T-helper 17 cell (primary cell): ENCODE results near the gene OSBPL10. TPM values are rescaled to one million over a fixed set of nuclear protein-coding genes. Genes with fewer than 3 reads are reported as not detected.

Experiments used
- ATAC-seq: fragments of 150-1000 bp; cut with Tn5 transposase; 2 replicates; pipeline ENCODE4 v1.10.0; 2021; ENCODE audit warnings: mild to moderate bottlenecking, moderate library complexity
- DNase-seq, 3 donors: peaks; one replicate each; pipeline versions ENCODE4 v3.0.0 to v3.0.0-alpha.2; 2020 to 2021
- H3K9me3 ChIP-seq: one replicate; pipeline ENCODE4 v1.7.0; 2013; ENCODE audit warnings: low read length, mild to moderate bottlenecking; ENCODE audit not compliant: control insufficient read depth, poor library complexity, severe bottlenecking
- H3K27ac Mint-ChIP-seq: one replicate; pipeline ENCODE4 v1.8.0; 2022; ENCODE audit warnings: mild to moderate bottlenecking, moderate library complexity, mixed read lengths
- H3K27me3 Mint-ChIP-seq: one replicate; pipeline ENCODE4 v1.8.0; 2022; ENCODE audit warnings: mixed read lengths
- H3K36me3 Mint-ChIP-seq: one replicate; pipeline ENCODE4 v1.8.0; 2022; ENCODE audit warnings: low read depth, mixed read lengths
- H3K4me1 Mint-ChIP-seq: one replicate; pipeline ENCODE4 v1.8.0; 2022; ENCODE audit warnings: mild to moderate bottlenecking, mixed read lengths
- H3K4me3 Mint-ChIP-seq: one replicate; pipeline ENCODE4 v1.8.0; 2022; ENCODE audit warnings: mild to moderate bottlenecking, moderate library complexity, mixed read lengths
- total RNA-seq, 4 donors: library from RNA in 2 of 4; stranded (reverse) in 2 of 4; gene quantifications; one replicate each; pipeline ENCODE4 v1.2.3 and lab custom pipeline; 2022 to 2026

The OSBPL10 gene
- total RNA-seq, 2 donors from 2014 or later: 8.5 TPM; not detected in 1

DNA sequence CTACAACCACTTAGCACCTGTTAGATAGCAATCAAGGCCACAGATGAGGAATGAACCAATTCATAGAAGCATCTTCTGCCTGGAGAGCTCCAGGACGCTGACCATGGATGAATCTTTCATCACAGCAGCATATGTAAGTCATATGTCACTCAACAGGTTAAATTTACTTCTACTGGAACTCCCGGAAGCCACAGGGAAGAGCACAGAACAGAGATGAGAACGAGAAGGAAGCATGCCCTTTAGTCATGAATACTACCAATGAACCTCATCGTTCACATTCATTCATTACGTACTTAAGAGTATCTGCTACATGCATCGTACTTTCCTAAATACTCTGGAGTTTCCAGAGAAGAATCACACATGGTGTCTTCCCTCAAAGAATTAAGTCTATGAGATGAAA, 255.5 kb downstream of the OSBPL10 start:
- Mint-ChIP-seq H3K27me3 (peaks cover 48% of the 10 kb centered on the region), H3K27ac (no peak overlapping the region), H3K4me3 (no peak overlapping the region), H3K36me3 (no peaks in the 10 kb centered on the region), H3K4me1 (peaks cover 3% of the 10 kb centered on the region)
- DNase-seq (no peak), ATAC-seq (no peak)
- H3K9me3 ChIP-seq: no peaks in the 10 kb centered on the region

- H3K9me3 ChIP-seq: no peaks in the 10 kb centered on the region
- no peak for DNase-seq
- Mint-ChIP-seq H3K27ac (no peak overlapping the region), H3K4me1 (peaks cover 3% of the 10 kb centered on the region), H3K27me3 (peaks cover 48% of the 10 kb centered on the region), H3K36me3 (no peaks in the 10 kb centered on the region), H3K4me3 (no peak overlapping the region)
- ATAC-seq: no peak
These were observed 256.4 kb downstream of the OSBPL10 start for GRCh38 chr3:31724651-31725050.

DNA sequence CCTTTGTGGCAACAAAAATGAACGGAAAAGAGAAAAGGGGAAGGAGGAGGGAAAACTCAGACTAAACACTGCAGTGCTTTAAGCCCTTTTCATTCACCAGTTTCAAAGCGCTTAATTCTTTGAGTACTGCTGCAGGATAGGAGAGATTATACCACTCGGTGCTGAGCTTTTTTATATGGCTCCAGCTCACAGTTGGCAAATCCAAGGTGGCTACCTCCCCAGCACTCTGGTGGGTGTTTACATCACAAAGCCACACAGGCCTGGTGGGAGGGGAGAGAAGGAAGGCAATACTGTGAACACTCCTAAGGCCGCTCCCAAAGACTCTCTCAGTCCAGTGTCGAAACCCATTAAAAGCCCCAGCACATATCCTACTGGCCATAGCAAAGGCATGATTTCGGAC, 256.9 kb downstream of the OSBPL10 start:
- Mint-ChIP-seq H3K27me3 (peaks cover 46% of the 10 kb centered on the region), H3K36me3 (no peaks in the 10 kb centered on the region), H3K4me1 (peaks cover 3% of the 10 kb centered on the region), H3K27ac (no peak overlapping the region), H3K4me3 (no peak overlapping the region)
- DNase-seq (no peak), ATAC-seq (no peak)
- H3K9me3 ChIP-seq: no peaks in the 10 kb centered on the region

DNA sequence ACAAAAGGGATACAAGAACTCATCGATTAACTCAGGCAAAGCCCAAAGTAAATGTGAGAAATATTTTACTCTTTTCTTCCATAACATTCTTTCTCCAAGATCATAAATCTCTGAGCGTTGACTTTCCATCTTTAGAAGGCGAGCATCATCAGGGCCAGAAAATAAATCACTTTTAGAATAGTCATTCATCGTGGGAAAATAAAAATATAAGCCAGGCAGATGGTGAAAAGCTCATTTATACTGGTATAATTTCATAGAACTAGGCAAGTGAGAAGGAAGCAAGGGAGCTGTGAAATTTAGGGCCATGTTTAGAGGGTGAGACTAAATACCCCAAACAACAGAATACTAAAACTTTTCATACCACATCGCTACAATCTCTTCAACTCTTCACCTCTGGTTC, 257.4 kb downstream of the OSBPL10 start:
- peaks cover 3% of the 10 kb centered on the region for H3K4me1 Mint-ChIP-seq
- no peaks in the 10 kb centered on the region for H3K36me3 Mint-ChIP-seq
- H3K27me3 Mint-ChIP-seq: peaks cover 42% of the 10 kb centered on the region
- DNase-seq: no peak
- H3K27ac Mint-ChIP-seq: peak overlapping the region; percentile 27
- H3K9me3 ChIP-seq: no peaks in the 10 kb centered on the region
- ATAC-seq: no peak
- no peak overlapping the region for H3K4me3 Mint-ChIP-seq

DNA sequence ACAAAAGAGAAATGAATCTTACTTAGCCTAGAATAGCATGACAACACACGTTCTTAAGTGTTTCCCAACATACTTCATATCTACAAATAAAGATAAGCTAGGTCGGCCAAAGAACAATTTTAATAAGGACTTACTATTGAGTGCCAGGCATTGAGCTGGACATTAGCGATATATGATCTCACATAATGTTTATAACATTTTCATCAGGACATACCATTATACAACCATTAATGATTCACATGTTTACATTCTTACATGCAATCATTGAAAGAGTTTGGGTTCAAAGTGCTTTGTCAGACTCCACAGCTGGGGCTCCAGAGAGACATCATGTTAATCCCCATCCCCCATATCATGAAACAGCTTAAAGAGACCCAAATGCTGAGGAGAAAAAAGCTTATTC, 259.4 kb downstream of the OSBPL10 start:
- no peaks in the 10 kb centered on the region for H3K36me3 Mint-ChIP-seq
- DNase-seq (no peak), ATAC-seq (no peak)
- peaks cover 44% of the 10 kb centered on the region for H3K27me3 Mint-ChIP-seq
- H3K4me1 Mint-ChIP-seq: no peaks in the 10 kb centered on the region
- H3K4me3 Mint-ChIP-seq: no peak overlapping the region
- H3K9me3 ChIP-seq: no peaks in the 10 kb centered on the region
- no peak overlapping the region for H3K27ac Mint-ChIP-seq

DNA sequence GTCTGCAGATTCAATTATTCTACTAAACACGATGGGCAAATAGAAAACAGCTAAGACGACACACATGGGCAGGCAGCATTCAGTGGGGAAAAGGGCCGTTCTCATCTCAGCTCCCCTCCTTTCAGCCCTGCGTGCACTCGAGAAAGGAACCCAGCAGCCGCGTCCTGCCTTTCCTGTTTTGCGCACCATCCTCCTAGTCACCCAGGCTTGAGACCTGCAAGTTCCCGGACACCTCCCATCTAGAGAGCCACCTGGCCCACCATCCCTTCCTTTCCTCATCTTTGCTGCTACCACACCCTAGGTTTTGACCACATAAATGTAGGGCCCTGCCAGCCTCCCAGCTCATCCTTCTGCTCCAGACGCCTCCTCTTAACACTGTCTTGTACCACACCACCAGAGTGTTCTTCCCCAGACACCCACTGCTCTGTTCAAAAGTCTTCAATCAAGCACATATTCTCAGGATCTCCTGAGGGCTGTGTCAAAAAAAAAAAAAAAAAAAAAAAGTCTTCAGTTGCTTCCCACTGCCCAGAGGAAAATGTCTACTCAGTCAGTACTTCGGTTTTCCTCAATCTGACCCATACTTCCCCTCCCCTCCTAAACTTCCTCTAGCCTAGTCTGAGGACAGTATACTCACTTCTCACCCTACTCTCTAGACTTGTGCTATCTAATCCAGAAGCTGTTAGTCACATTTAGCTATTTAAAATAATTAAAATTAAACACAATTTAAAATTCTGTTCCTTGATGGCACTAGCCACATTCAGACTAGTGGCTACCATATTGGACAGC, 266.4 kb downstream of the OSBPL10 start:
- H3K9me3 ChIP-seq: no peaks in the 10 kb centered on the region
- Mint-ChIP-seq H3K27me3 (peaks cover 22% of the 10 kb centered on the region), H3K4me3 (peak overlapping the region; percentile 19), H3K36me3 (no peaks in the 10 kb centered on the region), H3K27ac (no peak overlapping the region), H3K4me1 (no peaks in the 10 kb centered on the region)
- ATAC-seq: no peak
- DNase-seq: no peak

DNA sequence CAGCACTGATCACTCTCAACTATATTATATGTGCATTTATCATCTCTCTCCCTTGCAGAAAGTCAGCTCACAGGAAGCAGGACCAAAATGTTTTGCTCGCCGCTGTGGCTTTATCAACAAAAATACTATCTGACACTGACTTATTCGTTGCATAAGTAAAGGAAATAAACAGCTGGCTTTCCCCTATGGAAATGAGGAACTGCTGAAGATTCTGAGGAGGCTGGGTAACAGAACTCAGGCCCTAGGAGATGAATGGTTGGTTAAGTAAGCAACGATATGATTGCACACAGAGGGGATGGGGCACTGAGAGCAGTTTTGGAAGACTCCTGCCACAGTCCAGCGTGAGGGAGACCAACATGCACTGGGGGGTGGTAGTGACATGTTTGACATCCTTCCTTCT, 267.2 kb downstream of the OSBPL10 start:
- H3K27me3 Mint-ChIP-seq: peaks cover 22% of the 10 kb centered on the region
- no peak overlapping the region for H3K27ac Mint-ChIP-seq
- no peak for ATAC-seq
- H3K4me3 Mint-ChIP-seq: peak overlapping the region; percentile 19
- H3K36me3 Mint-ChIP-seq: no peaks in the 10 kb centered on the region
- DNase-seq: no peak
- H3K4me1 Mint-ChIP-seq: no peaks in the 10 kb centered on the region
- H3K9me3 ChIP-seq: no peaks in the 10 kb centered on the region

DNA sequence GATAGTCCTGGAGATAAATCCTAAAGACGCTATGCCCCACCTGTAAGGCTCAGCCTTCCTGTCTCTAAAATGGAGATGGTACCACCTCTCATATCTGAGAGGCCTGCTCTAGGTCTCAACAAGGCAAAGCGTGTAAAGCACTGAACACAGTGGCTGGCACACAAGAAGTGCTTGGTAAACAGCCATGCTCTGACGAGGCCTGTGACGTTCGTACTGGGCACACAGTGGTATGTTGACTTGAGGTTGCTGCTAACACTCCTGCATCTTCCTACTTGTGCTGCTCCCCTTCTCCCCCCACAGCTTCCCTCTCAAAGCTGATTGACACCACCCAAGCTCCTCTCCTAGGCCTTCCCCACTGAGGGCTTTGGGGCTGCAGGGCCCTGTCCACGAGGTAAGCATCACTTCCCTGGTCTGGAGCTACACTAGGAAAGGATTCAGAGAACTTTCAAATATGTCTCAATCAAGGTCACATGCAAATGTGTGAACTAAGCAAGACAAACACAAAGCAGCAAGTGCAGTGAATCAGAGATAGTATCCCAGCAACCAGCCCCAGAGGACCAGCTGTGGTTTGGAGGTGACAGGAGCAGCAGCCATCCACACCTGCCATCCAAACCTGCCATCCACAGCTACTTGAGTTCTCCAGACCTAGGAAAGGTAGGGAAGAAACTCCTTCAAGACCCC, 270.8 kb downstream of the OSBPL10 start:
- H3K36me3 Mint-ChIP-seq: no peaks in the 10 kb centered on the region
- no peaks in the 10 kb centered on the region for H3K9me3 ChIP-seq
- no peak overlapping the region for H3K27ac Mint-ChIP-seq
- H3K4me1 Mint-ChIP-seq: no peaks in the 10 kb centered on the region
- peaks cover 12% of the 10 kb centered on the region for H3K27me3 Mint-ChIP-seq
- no peak overlapping the region for H3K4me3 Mint-ChIP-seq
- ATAC-seq (no peak), DNase-seq (no peak)

DNA sequence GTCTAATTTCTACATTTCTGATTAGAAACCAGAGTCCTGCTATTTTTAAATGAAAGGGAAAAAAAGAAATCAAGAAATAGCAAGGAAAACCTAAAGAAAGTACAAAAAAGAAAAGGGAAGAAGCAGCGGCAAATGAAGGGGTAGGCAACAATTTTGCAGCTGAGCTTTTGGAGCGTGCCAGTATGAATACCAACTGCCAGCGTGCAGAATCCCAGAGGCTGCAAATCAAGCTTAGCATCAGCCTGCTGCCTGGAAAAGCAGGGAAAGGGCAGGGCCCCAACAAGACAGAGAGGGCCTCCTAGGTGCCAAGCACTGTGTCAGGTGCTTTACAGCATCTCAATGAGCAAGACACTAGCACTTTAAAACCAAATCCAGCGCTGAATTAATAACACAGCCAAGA, 271.5 kb downstream of the OSBPL10 start:
- Mint-ChIP-seq H3K27me3 (peaks cover 19% of the 10 kb centered on the region), H3K4me3 (no peak overlapping the region), H3K36me3 (no peaks in the 10 kb centered on the region), H3K4me1 (peaks cover 3% of the 10 kb centered on the region), H3K27ac (peak overlapping the region; percentile 24)
- ATAC-seq (no peak), DNase-seq (no peak)
- no peaks in the 10 kb centered on the region for H3K9me3 ChIP-seq

GRCh38 chr3:31709005-31709404, 272.1 kb downstream of the OSBPL10 start:
- peak overlapping the region; percentile 24 for H3K27ac Mint-ChIP-seq
- peaks cover 20% of the 10 kb centered on the region for H3K27me3 Mint-ChIP-seq
- H3K9me3 ChIP-seq: no peaks in the 10 kb centered on the region
- H3K4me3 Mint-ChIP-seq: no peak overlapping the region
- ATAC-seq (no peak), DNase-seq (no peak)
- peaks cover 3% of the 10 kb centered on the region for H3K4me1 Mint-ChIP-seq
- H3K36me3 Mint-ChIP-seq: no peaks in the 10 kb centered on the region

- DNase-seq (no peak), ATAC-seq (no peak)
- H3K27ac Mint-ChIP-seq: no peak overlapping the region
- no peaks in the 10 kb centered on the region for H3K36me3 Mint-ChIP-seq
- H3K27me3 Mint-ChIP-seq: peaks cover 33% of the 10 kb centered on the region
- no peaks in the 10 kb centered on the region for H3K9me3 ChIP-seq
- H3K4me1 Mint-ChIP-seq: peaks cover 3% of the 10 kb centered on the region
- no peak overlapping the region for H3K4me3 Mint-ChIP-seq
These were observed 273.8 kb downstream of the OSBPL10 start for GRCh38 chr3:31707286-31707685.

DNA sequence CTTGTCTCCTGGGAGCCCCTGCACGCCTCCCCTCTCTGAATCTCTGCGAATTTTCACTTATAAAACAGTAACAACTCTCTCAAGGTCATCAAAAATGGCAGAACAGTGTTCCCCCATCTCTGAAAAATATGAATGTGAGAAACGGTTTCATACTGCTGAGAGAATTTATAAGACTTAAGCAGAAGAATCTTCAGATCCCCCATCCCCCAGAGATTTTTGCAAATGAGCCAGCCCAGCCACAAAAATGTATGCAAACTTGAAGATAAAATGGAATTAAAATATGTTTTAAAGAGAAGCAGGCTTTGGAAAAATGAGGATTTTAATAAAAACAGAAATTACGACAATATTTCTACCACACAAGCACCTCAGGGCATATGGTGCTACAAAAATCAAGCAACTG, 275.3 kb downstream of the OSBPL10 start:
- peaks cover 2% of the 10 kb centered on the region for H3K36me3 Mint-ChIP-seq
- peaks cover 3% of the 10 kb centered on the region for H3K4me1 Mint-ChIP-seq
- H3K4me3 Mint-ChIP-seq: no peak overlapping the region
- H3K9me3 ChIP-seq: no peaks in the 10 kb centered on the region
- ATAC-seq (no peak), DNase-seq (no peak)
- H3K27ac Mint-ChIP-seq: peak overlapping the region; percentile 32
- H3K27me3 Mint-ChIP-seq: peaks cover 48% of the 10 kb centered on the region

DNA sequence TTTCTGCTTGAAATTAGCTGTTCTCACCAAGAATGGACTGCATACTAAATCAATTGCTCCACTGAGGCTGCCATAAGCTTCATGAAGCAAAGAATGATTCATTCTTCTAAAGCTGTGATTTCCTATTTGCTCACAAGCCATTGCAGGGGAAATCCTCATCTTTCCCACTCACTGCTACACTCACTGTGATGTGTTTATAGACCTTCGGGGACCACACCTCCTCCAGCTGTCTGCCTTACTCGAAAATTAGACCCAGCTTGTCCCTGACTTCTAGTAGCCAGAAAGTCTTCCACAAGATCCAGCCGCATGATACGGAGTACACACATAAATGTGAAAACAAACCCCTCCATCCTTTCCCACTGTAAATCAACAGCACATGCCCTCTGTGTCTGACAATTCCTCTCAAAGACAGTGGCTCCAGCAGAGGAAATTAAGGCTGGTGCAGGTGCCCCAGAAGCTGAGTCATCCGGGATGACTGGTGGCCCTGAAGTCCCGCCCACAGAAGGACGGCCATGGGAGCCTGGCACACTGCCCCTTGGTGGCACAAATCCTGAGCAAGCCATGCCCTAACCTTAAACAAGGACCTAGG, 276.4 kb downstream of the OSBPL10 start:
- H3K9me3 ChIP-seq: no peaks in the 10 kb centered on the region
- ATAC-seq (no peak), DNase-seq (no peak)
- Mint-ChIP-seq H3K4me1 (peaks cover 3% of the 10 kb centered on the region), H3K27ac (no peak overlapping the region), H3K4me3 (no peak overlapping the region), H3K36me3 (peaks cover 2% of the 10 kb centered on the region), H3K27me3 (peaks cover 48% of the 10 kb centered on the region)
